H9 (cell line): ENCODE measurements around the gene FARS2. TPM values are rescaled to one million over a fixed set of nuclear protein-coding genes. Genes with fewer than 3 reads are reported as not detected.

Experiments used
- DNase-seq: peaks from one replicate; pipeline ENCODE4 v3.0.0-alpha.2; 2017
- H2AFZ ChIP-seq: one replicate; pipeline ENCODE4 v1.6.1; 2013; ENCODE audit warnings: mild to moderate bottlenecking, low read length, control low read depth, moderate library complexity
- H2AK5ac ChIP-seq: 2 replicates; pipeline ENCODE4 v1.6.1; 2013; ENCODE audit warnings: low read length, control low read depth, mixed read lengths; ENCODE audit not compliant: insufficient read length
- H2BK120ac ChIP-seq: one replicate; pipeline ENCODE4 v1.6.1; 2013; ENCODE audit warnings: low read depth, mild to moderate bottlenecking, low read length, control low read depth, inconsistent platforms; ENCODE audit not compliant: poor library complexity, severe bottlenecking
- H2BK12ac ChIP-seq: 2 replicates; pipeline ENCODE4 v1.6.1; 2013; ENCODE audit warnings: low read length, control low read depth, mixed read lengths, low read depth; ENCODE audit not compliant: insufficient read length
- H2BK15ac ChIP-seq: 2 replicates; pipeline ENCODE4 v1.6.1; 2013; ENCODE audit warnings: low read depth, low read length, control low read depth
- H2BK20ac ChIP-seq: one replicate; pipeline ENCODE4 v1.6.1; 2013; ENCODE audit warnings: low read depth, mild to moderate bottlenecking, low read length, control low read depth, inconsistent platforms; ENCODE audit not compliant: poor library complexity, severe bottlenecking
- H2BK5ac ChIP-seq: 2 replicates; pipeline ENCODE4 v1.6.1; 2013; ENCODE audit warnings: low read length, control low read depth, mixed read lengths; ENCODE audit not compliant: insufficient read length
- H3K14ac ChIP-seq: 2 replicates; pipeline ENCODE4 v1.6.1; 2013; ENCODE audit warnings: low read length, control low read depth; ENCODE audit not compliant: insufficient read depth
- H3K18ac ChIP-seq: 2 replicates; pipeline ENCODE4 v1.6.1; 2013; ENCODE audit warnings: low read depth, mild to moderate bottlenecking, mixed read lengths, low read length, control low read depth; ENCODE audit not compliant: insufficient read length
- H3K23ac ChIP-seq: 2 replicates; pipeline ENCODE4 v1.6.1; 2013; ENCODE audit warnings: low read length, control low read depth, mixed read lengths, low read depth; ENCODE audit not compliant: insufficient read length
- H3K23me2 ChIP-seq: 2 replicates; pipeline ENCODE4 v1.6.1; 2013; ENCODE audit warnings: low read depth, mild to moderate bottlenecking, mixed read lengths, low read length, control low read depth; ENCODE audit not compliant: insufficient read length, poor library complexity, severe bottlenecking
- H3K27ac ChIP-seq: 2 replicates; pipeline ENCODE4 v1.5.1; 2013; ENCODE audit warnings: low read length, control low read depth, mixed read lengths, low read depth; ENCODE audit not compliant: insufficient read length
- H3K27me3 ChIP-seq: 2 replicates; pipeline ENCODE4 v1.6.1; 2013; ENCODE audit warnings: low read length, control low read depth, inconsistent platforms; ENCODE audit not compliant: insufficient read depth
- H3K4ac ChIP-seq: 2 replicates; pipeline ENCODE4 v1.6.1; 2013; ENCODE audit warnings: low read depth, mild to moderate bottlenecking, control low read depth, inconsistent platforms, low read length, moderate library complexity
- H3K4me1 ChIP-seq: 2 replicates; pipeline ENCODE4 v1.6.1; 2013; ENCODE audit warnings: low read length, control low read depth, inconsistent platforms; ENCODE audit not compliant: insufficient read depth
- H3K4me2 ChIP-seq: 2 replicates; pipeline ENCODE4 v1.6.1; 2013; ENCODE audit warnings: low read length, control low read depth, mixed read lengths; ENCODE audit not compliant: insufficient read length, insufficient read depth
- H3K56ac ChIP-seq: 2 replicates; pipeline ENCODE4 v1.6.1; 2013; ENCODE audit warnings: low read depth, mild to moderate bottlenecking, mixed read lengths, low read length, control low read depth; ENCODE audit not compliant: insufficient read length
- H3K79me1 ChIP-seq: 2 replicates; pipeline ENCODE4 v1.6.1; 2013; ENCODE audit warnings: low read depth, mild to moderate bottlenecking, moderate library complexity, low read length, control low read depth, inconsistent platforms; ENCODE audit not compliant: insufficient read depth, poor library complexity, severe bottlenecking
- H3K79me2 ChIP-seq: 2 replicates; pipeline ENCODE4 v1.6.1; 2013; ENCODE audit warnings: low read length, control low read depth, inconsistent platforms; ENCODE audit not compliant: insufficient read depth
- H3K9ac ChIP-seq: 2 replicates; pipeline ENCODE4 v1.6.1; 2013; ENCODE audit warnings: low read length, control low read depth, mixed read lengths; ENCODE audit not compliant: insufficient read length; ENCODE audit errors: extremely low read depth
- H3K9me3 ChIP-seq: one replicate; pipeline ENCODE4 v1.6.1; 2013; ENCODE audit warnings: low read depth, low read length, inconsistent platforms; ENCODE audit not compliant: control insufficient read depth
- H3T11ph ChIP-seq: one replicate; pipeline ENCODE4 v1.6.1; 2013; ENCODE audit warnings: mild to moderate bottlenecking, low read length, control low read depth, inconsistent platforms
- H4K20me1 ChIP-seq: one replicate; pipeline ENCODE4 v1.6.1; 2013; ENCODE audit not compliant: control insufficient read depth, insufficient read length, insufficient read depth
- H4K5ac ChIP-seq: 2 replicates; pipeline ENCODE4 v1.6.1; 2013; ENCODE audit warnings: low read depth, mild to moderate bottlenecking, mixed read lengths, low read length, control low read depth; ENCODE audit not compliant: insufficient read length
- H4K8ac ChIP-seq: replicated peaks from 2 replicates; pipeline ENCODE4 v1.6.1; 2013; ENCODE audit warnings: low read length, control low read depth, mixed read lengths, low read depth; ENCODE audit not compliant: insufficient read length
- H4K91ac ChIP-seq: 2 replicates; pipeline ENCODE4 v1.6.1; 2013; ENCODE audit warnings: low read depth, mild to moderate bottlenecking, moderate library complexity, mixed read lengths, low read length, control low read depth; ENCODE audit not compliant: insufficient read length
- H3K27ac Mint-ChIP-seq, 3 experiments: 2 replicates in 2 of 3; 3 replicates in 1 of 3; pipeline ENCODE4 v1.8.0; 2020 to 2021; ENCODE audit warnings: mixed read lengths in 3 of 3, mild to moderate bottlenecking in 1 of 3, moderate library complexity in 1 of 3
- H3K27me3 Mint-ChIP-seq: 2 replicates; pipeline ENCODE4 v1.8.0; 2021; ENCODE audit warnings: low read depth, mild to moderate bottlenecking, moderate library complexity, mixed read lengths
- H3K36me3 Mint-ChIP-seq, 3 experiments: 2 replicates in 2 of 3; 3 replicates in 1 of 3; pipeline ENCODE4 v1.8.0; 2020 to 2021; ENCODE audit warnings: low read depth in 3 of 3, mixed read lengths in 3 of 3; ENCODE audit not compliant: insufficient read depth in 1 of 3
- H3K4me1 Mint-ChIP-seq, 2 experiments: 2 replicates each; pipeline ENCODE4 v1.8.0; 2020; ENCODE audit warnings: mixed read lengths in 2 of 2
- H3K4me3 Mint-ChIP-seq, 2 experiments: 2 replicates in 1 of 2; 3 replicates in 1 of 2; pipeline ENCODE4 v1.8.0; 2020 to 2021; ENCODE audit warnings: mild to moderate bottlenecking in 2 of 2, mixed read lengths in 2 of 2, moderate library complexity in 1 of 2
- H3K9me3 Mint-ChIP-seq, 2 experiments: 2 replicates in 1 of 2; 3 replicates in 1 of 2; pipeline ENCODE4 v1.8.0; 2020; ENCODE audit warnings: mild to moderate bottlenecking in 2 of 2, mixed read lengths in 2 of 2, moderate library complexity in 1 of 2
- CTCF ChIP-seq: fragments of 200-600 bp; sonication (generic); conservative IDR thresholded peaks from 3 replicates; pipeline ENCODE4 v1.8.0; 2021; ENCODE audit warnings: antibody characterized with exemption, mild to moderate bottlenecking
- WGBS: extraction: QIAGEN DNeasy Blood & Tissue Kit; methylation state at CpG from one replicate; pipeline ENCODE4 v1.1.7; 2013; ENCODE audit warnings: missing lambda C conversion rate, low lambda C conversion rate, mixed read lengths; ENCODE audit not compliant: insufficient read length; ENCODE audit errors: extremely low coverage; 5-methylcytosine and 5-hydroxymethylcytosine counted together
- total RNA-seq: library from RNA; stranded (reverse); gene quantifications from 2 replicates; pipeline ENCODE4 v1.2.1, GENCODE V29; 2021

FARS2 gene
- total RNA-seq, 1 experiment from 2014 or later, result 8.5 TPM

GRCh38 chr6:5471044-5471443 is 209.7 kb downstream of the FARS2 start:
- Histone ChIP-seq H4K91ac (no peak overlapping the region), H2BK15ac (no peak overlapping the region), H3K27ac (no peak overlapping the region), H2AK5ac (no peak overlapping the region), H3K14ac (no peak overlapping the region), H3K18ac (no peak overlapping the region), H2BK120ac (no peak overlapping the region), H4K5ac (no peak overlapping the region), H3T11ph (no peak overlapping the region), H3K23ac (no peak overlapping the region), H2BK12ac (no peak overlapping the region), H2AFZ (no peak overlapping the region), H3K4me2 (no peak overlapping the region), H2BK20ac (no peak overlapping the region), H3K56ac (no peak overlapping the region), H3K79me2 (no peaks in the 10 kb centered on the region), H3K9me3 (no peaks in the 10 kb centered on the region), H4K20me1 (no peaks in the 10 kb centered on the region), H3K9ac (no peak overlapping the region), H3K79me1 (no peaks in the 10 kb centered on the region), H3K23me2 (no peaks in the 10 kb centered on the region), H4K8ac (no peak overlapping the region), H3K4me1 (peaks cover 2% of the 10 kb centered on the region), H2BK5ac (no peak overlapping the region), H3K4ac (no peak overlapping the region), H3K27me3 (no peaks in the 10 kb centered on the region)
- Mint-ChIP-seq H3K4me3 (no peak overlapping the region), H3K36me3 (no peaks in the 10 kb centered on the region; a peak in 1 of 7 replicates), H3K27ac (no peak overlapping the region), H3K27me3 (no peaks in the 10 kb centered on the region; the same call in 1 of the 2 replicates), H3K9me3 (no peaks in the 10 kb centered on the region), H3K4me1 (peaks cover 23% of the 10 kb centered on the region in 2 experiments)
- WGBS, result no CpG with 5 or more reads among the region's 8 CpGs
- peak; percentile 88 for TF ChIP-seq CTCF
- peak; percentile 58 for DNase-seq
